B cell (primary cell): ENCODE data around the gene LRP2. TPM values are rescaled to one million over a fixed set of nuclear protein-coding genes. Genes with fewer than 3 reads are reported as not detected.

Experiments
- ATAC-seq: fragments of 200-7000 bp; cut with Tn5 transposase; one replicate; pipeline ENCODE4 v1.10.0; 2021; ENCODE audit warnings: low read depth, mild to moderate bottlenecking, moderate number of reproducible peaks, moderate library complexity
- CTCF ChIA-PET: fragments of 350-600 bp; sonication (Branson Sonifier 250); formaldehyde crosslinking; loops from one replicate; lab custom pipeline; 2021; ENCODE audit warnings: antibody characterized with exemption, inconsistent platforms; lab: Charles Lee
- POLR2A ChIA-PET: fragments of 350-600 bp; sonication (Branson Sonifier 250); formaldehyde crosslinking; loops from one replicate; lab custom pipeline; 2021; ENCODE audit warnings: antibody characterized with exemption; lab: Charles Lee
- DNase-seq: peaks from one replicate; pipeline ENCODE4 v3.0.0; 2013
- H2AFZ ChIP-seq: 2 replicates; pipeline ENCODE4 v1.6.1; 2012; ENCODE audit warnings: mild to moderate bottlenecking, low read depth, low read length; ENCODE audit not compliant: insufficient read depth, poor library complexity, severe bottlenecking
- H3K27ac ChIP-seq, 2 donors: 1 replicate in 1 of 2; 2 replicates in 1 of 2; pipeline ENCODE4 v1.5.1; 2012 to 2013; ENCODE audit warnings: low read length in 2 of 2, mild to moderate bottlenecking in 2 of 2, moderate library complexity in 1 of 2
- H3K27me3 ChIP-seq, 4 experiments: fragments of 200-600 bp in 1 of 4; sonication (generic) in 1 of 4; replicated peaks in 1 of 4; 1 replicate in 2 of 4; 2 replicates in 2 of 4; pipeline versions ENCODE4 v1.6.1 to v1.7.0; 2013 to 2016; ENCODE audit warnings: low read length in 3 of 4, mild to moderate bottlenecking in 2 of 4, mixed read lengths in 1 of 4, moderate library complexity in 1 of 4; ENCODE audit not compliant: insufficient read depth in 4 of 4, control insufficient read depth in 3 of 4; ENCODE audit errors: control extremely low read depth in 1 of 4
- H3K36me3 ChIP-seq, 2 experiments: replicated peaks in 1 of 2; 1 replicate in 1 of 2; 2 replicates in 1 of 2; pipeline versions ENCODE4 v1.6.1 to v1.7.1; 2013; ENCODE audit warnings: low read length in 1 of 2; ENCODE audit not compliant: insufficient read depth in 2 of 2, control insufficient read depth in 1 of 2; ENCODE audit errors: control extremely low read depth in 1 of 2, extremely low read depth in 1 of 2
- H3K4me1 ChIP-seq, 2 donors: fragments of 200-600 bp in 1 of 2; sonication (generic) in 1 of 2; 1 replicate in 1 of 2; 2 replicates in 1 of 2; pipeline versions ENCODE4 v1.5.1 to v1.6.1; 2013 to 2017; ENCODE audit warnings: low read length in 2 of 2; ENCODE audit not compliant: control insufficient read depth in 2 of 2, insufficient read depth in 2 of 2
- H3K4me2 ChIP-seq: replicated peaks from 2 replicates; pipeline ENCODE3; 2012; ENCODE audit warnings: mild to moderate bottlenecking, low read depth, low read length; ENCODE audit not compliant: poor library complexity, severe bottlenecking
- H3K4me3 ChIP-seq, 5 experiments: fragments of 200-600 bp in 1 of 5; sonication (generic) in 1 of 5; 1 replicate in 3 of 5; 2 replicates in 2 of 5; pipeline versions ENCODE4 v1.5.1 to v1.7.0; 2011 to 2016; ENCODE audit warnings: low read length in 4 of 5, mild to moderate bottlenecking in 4 of 5, low read depth in 2 of 5, control low read depth in 1 of 5, moderate library complexity in 1 of 5; ENCODE audit not compliant: insufficient read depth in 1 of 5; ENCODE audit errors: control extremely low read depth in 1 of 5, extremely low read depth in 1 of 5
- H3K79me2 ChIP-seq: fragments of 200-600 bp; sonication (generic); one replicate; pipeline ENCODE4 v1.6.0; 2016; ENCODE audit warnings: low read length; ENCODE audit not compliant: control insufficient read depth, insufficient read depth
- H3K9ac ChIP-seq: fragments of 200-600 bp; sonication (generic); 2 replicates; pipeline ENCODE4 v1.6.1; 2017; ENCODE audit warnings: mild to moderate bottlenecking, low read length, moderate library complexity
- H3K9me3 ChIP-seq, 3 donors: one replicate each; pipeline versions ENCODE4 v1.6.1 to v1.7.1; 2013; ENCODE audit warnings: low read length in 2 of 3; ENCODE audit not compliant: control insufficient read depth in 2 of 3, insufficient read depth in 1 of 3; ENCODE audit errors: control extremely low read depth in 1 of 3
- H4K20me1 ChIP-seq: 2 replicates; pipeline ENCODE4 v1.6.0; 2012; ENCODE audit warnings: mild to moderate bottlenecking, low read length; ENCODE audit not compliant: insufficient read depth, control insufficient read depth, poor library complexity, severe bottlenecking
- H3K27ac Mint-ChIP-seq: one replicate; pipeline ENCODE4 v1.8.0; 2021; ENCODE audit warnings: mixed read lengths
- H3K27me3 Mint-ChIP-seq: one replicate; pipeline ENCODE4 v1.8.0; 2021; ENCODE audit warnings: mixed read lengths
- H3K4me1 Mint-ChIP-seq: one replicate; pipeline ENCODE4 v1.8.0; 2021; ENCODE audit warnings: mixed read lengths
- H3K4me3 Mint-ChIP-seq: one replicate; pipeline ENCODE4 v1.8.0; 2021; ENCODE audit warnings: mixed read lengths
- H3K9me3 Mint-ChIP-seq: one replicate; pipeline ENCODE4 v1.8.0; 2022; ENCODE audit warnings: mixed read lengths; ENCODE audit not compliant: insufficient read depth
- CTCF ChIP-seq: fragments of 200-600 bp; IDR thresholded peaks from one replicate; pipeline ENCODE4 v1.8.0; 2022; ENCODE audit warnings: antibody characterized with exemption, mild to moderate bottlenecking
- EZH2 ChIP-seq: IDR thresholded peaks from 2 replicates; pipeline ENCODE4 v1.6.1; 2012; ENCODE audit warnings: borderline replicate concordance, low read depth, mild to moderate bottlenecking, moderate library complexity, low read length; ENCODE audit not compliant: insufficient read depth, poor library complexity, severe bottlenecking
- WGBS: methylation state at CpG from one replicate; pipeline ENCODE4 v1.1.5; 2013; ENCODE audit warnings: missing lambda C conversion rate; ENCODE audit not compliant: insufficient coverage; 5-methylcytosine and 5-hydroxymethylcytosine counted together
- intact Hi-C: fragments of 100-400 bp; cut with micrococcal nuclease; formaldehyde crosslinking; loops from one replicate; pipeline ENCODE4 v1.10.0; 2022
- polyA plus RNA-seq: library from polyadenylated mRNA; depleted of rRNA; stranded (reverse); fragments of >200 nt; gene quantifications from 2 replicates; pipeline ENCODE4 v1.2.3, GENCODE V29; 2012
- total RNA-seq, 2 donors: library from RNA; stranded (reverse); fragments of 120-200 nt in 1 of 2; gene quantifications; 1 replicate in 1 of 2; 2 replicates in 1 of 2; pipeline versions ENCODE4 v1.2.3 to v1.2.4, GENCODE V29; 2013 to 2022

LRP2 gene
- total and polyA plus RNA-seq, 2 donors (not counting 1 experiment from before 2014, with no cell fraction given), result not detected

- Mint-ChIP-seq H3K4me1 (no peaks in the 10 kb centered on the region), H3K27me3 (peaks cover 9% of the 10 kb centered on the region), H3K27ac (no peak overlapping the region), H3K4me3 (no peak overlapping the region), H3K9me3 (no peaks in the 10 kb centered on the region)
- no peaks in the 10 kb centered on the region for H3K4me1 ChIP-seq
- ChIA-PET POLR2A (no interaction called here), CTCF (no interaction called here)
- no peak overlapping the region for H3K4me3 ChIP-seq
- H3K4me2 ChIP-seq, result no peak overlapping the region
- no peak overlapping the region for H2AFZ ChIP-seq
- DNase-seq (no peak), ATAC-seq (no peak)
- no peaks in the 10 kb centered on the region for H3K9me3 ChIP-seq
- WGBS, result 71% methylated on average over 1 of the region's 4 CpGs
- H3K36me3 ChIP-seq, result no peaks in the 10 kb centered on the region
- H3K27ac ChIP-seq, result no peak overlapping the region
- TF ChIP-seq CTCF, result no peak
- TF ChIP-seq EZH2, result no peak
- no peaks in the 10 kb centered on the region for H4K20me1 ChIP-seq
- no peaks in the 10 kb centered on the region for H3K79me2 ChIP-seq
- intact Hi-C loops, result no loop called here
- no peaks in the 10 kb centered on the region for H3K27me3 ChIP-seq
- H3K9ac ChIP-seq, result no peak overlapping the region
Observed at GRCh38 chr2:169301596-169302335, 60.6 kb downstream of the LRP2 start.

GRCh38 chr2:169300636-169301530 is 61.5 kb downstream of the LRP2 start:
- no peaks in the 10 kb centered on the region for H3K79me2 ChIP-seq
- CTCF ChIA-PET, result no interaction called here
- no peak overlapping the region for H3K27ac ChIP-seq
- Mint-ChIP-seq H3K27ac (no peak overlapping the region), H3K4me1 (no peaks in the 10 kb centered on the region), H3K27me3 (peaks cover 9% of the 10 kb centered on the region), H3K4me3 (no peak overlapping the region), H3K9me3 (no peaks in the 10 kb centered on the region)
- DNase-seq (no peak), ATAC-seq (no peak)
- H3K4me1 ChIP-seq, result no peaks in the 10 kb centered on the region
- intact Hi-C loops, result no loop called here
- POLR2A ChIA-PET, result no interaction called here
- H3K9ac ChIP-seq, result no peak overlapping the region
- no peak overlapping the region for H2AFZ ChIP-seq
- H3K9me3 ChIP-seq, result no peaks in the 10 kb centered on the region
- no peaks in the 10 kb centered on the region for H3K27me3 ChIP-seq
- no peak overlapping the region for H3K4me3 ChIP-seq
- no peaks in the 10 kb centered on the region for H4K20me1 ChIP-seq
- no peaks in the 10 kb centered on the region for H3K36me3 ChIP-seq
- WGBS, result 100% methylated on average over 1 of the region's 5 CpGs
- no peak overlapping the region for H3K4me2 ChIP-seq
- TF ChIP-seq CTCF, result no peak
- TF ChIP-seq EZH2, result no peak
